Ascending aorta (tissue), 2 donors: ENCODE measurements around the gene CD1C. TPM values are rescaled to one million over a fixed set of nuclear protein-coding genes. Genes with fewer than 3 reads are reported as not detected.

Experiments
- DNase-seq, 2 donors: peaks; one replicate each; pipeline ENCODE4 v3.0.0-alpha.2; 2019; ENCODE audit warnings: low spot score in 2 of 2
- H3K27ac ChIP-seq, 2 donors: fragments of 200-600 bp; sonication (generic); one replicate each; pipeline ENCODE4 v1.5.1; 2016 to 2017; ENCODE audit warnings: mild to moderate bottlenecking in 1 of 2
- H3K27me3 ChIP-seq: fragments of 200-600 bp; sonication (generic); one replicate; pipeline ENCODE4 v1.5.1; 2017
- H3K36me3 ChIP-seq, 2 donors: fragments of 200-600 bp; sonication (generic); one replicate each; pipeline ENCODE4 v1.5.1; 2016
- H3K4me1 ChIP-seq, 2 donors: fragments of 200-600 bp; sonication (generic); one replicate each; pipeline ENCODE4 v1.5.1; 2016 to 2017; ENCODE audit warnings: mild to moderate bottlenecking in 1 of 2
- H3K4me3 ChIP-seq, 2 donors: fragments of 200-600 bp; sonication (generic); one replicate each; pipeline ENCODE4 v1.5.1; 2016 to 2017; ENCODE audit warnings: mild to moderate bottlenecking in 1 of 2
- H3K9me3 ChIP-seq, 2 donors: fragments of 200-600 bp; sonication (generic); one replicate each; pipeline ENCODE4 v1.5.1; 2016
- intact Hi-C: fragments of 100-400 bp; cut with DNase I; formaldehyde crosslinking; loops from one replicate; pipeline ENCODE4 v1.15.1; 2023
- total RNA-seq: library from RNA; depleted of rRNA; stranded (reverse); fragments of >200 nt; gene quantifications from one replicate; pipeline ENCODE4 v1.1.0, GENCODE V29; 2016
- TF ChIP-seq, protein P1 (sequence below), 3 experiments: fragments of 200-600 bp in 2 of 3; fragments of 450-650 bp in 1 of 3; sonication (generic) in 2 of 3; IDR thresholded peaks; one replicate each; pipeline ENCODE4 v1.5.1; 2016 to 2019; ENCODE audit warnings: antibody characterized with exemption in 3 of 3, mild to moderate bottlenecking in 1 of 3, moderate library complexity in 1 of 3

CD1C gene
- total RNA-seq, 1 donor from 2014 or later, result not detected

DNA sequence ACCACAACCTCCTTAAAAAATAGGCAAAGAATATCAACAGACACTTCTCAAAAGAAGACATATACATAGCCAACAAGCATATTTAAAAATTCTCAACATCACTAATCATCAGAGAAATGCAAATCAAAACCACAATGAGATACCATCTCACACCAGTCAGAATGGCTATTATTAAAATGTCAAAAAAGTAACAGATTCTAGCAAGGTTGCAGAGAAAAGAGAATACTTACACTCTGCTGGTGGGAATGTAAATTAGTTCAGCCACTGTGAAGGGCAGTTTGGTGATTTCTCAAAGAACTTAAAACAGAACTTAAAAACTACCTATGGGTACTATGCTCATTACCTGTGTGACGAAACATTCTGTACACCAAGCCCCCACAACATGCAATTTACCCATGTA is 20.9 kb downstream of the CD1C start:
- H3K27me3 ChIP-seq, result no peaks in the 10 kb centered on the region
- TF ChIP-seq, protein P1, sequence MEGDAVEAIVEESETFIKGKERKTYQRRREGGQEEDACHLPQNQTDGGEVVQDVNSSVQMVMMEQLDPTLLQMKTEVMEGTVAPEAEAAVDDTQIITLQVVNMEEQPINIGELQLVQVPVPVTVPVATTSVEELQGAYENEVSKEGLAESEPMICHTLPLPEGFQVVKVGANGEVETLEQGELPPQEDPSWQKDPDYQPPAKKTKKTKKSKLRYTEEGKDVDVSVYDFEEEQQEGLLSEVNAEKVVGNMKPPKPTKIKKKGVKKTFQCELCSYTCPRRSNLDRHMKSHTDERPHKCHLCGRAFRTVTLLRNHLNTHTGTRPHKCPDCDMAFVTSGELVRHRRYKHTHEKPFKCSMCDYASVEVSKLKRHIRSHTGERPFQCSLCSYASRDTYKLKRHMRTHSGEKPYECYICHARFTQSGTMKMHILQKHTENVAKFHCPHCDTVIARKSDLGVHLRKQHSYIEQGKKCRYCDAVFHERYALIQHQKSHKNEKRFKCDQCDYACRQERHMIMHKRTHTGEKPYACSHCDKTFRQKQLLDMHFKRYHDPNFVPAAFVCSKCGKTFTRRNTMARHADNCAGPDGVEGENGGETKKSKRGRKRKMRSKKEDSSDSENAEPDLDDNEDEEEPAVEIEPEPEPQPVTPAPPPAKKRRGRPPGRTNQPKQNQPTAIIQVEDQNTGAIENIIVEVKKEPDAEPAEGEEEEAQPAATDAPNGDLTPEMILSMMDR (IDR thresholded peaks at IDR 0.05), result no peak
- no peaks in the 10 kb centered on the region for H3K4me1 ChIP-seq
- H3K9me3 ChIP-seq, result peaks cover 0 to 4% of the 10 kb centered on the region in 2 donors
- H3K27ac ChIP-seq, result no peak overlapping the region
- H3K36me3 ChIP-seq, result no peaks in the 10 kb centered on the region
- intact Hi-C loops, result no loop called here
- DNase-seq, result no peak
- no peak overlapping the region for H3K4me3 ChIP-seq

DNA sequence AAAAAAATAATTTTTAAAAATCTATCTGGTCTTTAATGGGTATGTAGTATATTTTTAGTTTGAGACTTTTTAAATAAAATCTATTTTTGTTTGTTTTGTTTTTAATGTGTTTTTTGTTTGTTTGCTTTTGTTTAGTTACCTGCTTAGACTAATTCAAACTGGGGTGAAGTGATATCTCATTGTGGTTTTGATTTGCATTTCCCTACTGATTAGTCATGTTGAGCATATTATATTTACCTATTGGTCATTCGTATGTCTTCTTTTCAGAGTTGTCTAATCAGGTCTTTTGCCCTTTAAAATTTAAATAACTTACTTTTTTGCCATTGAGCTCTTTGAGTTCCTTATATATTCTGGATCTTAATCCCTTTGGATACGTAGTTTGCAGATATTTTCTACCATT is 21.3 kb downstream of the CD1C start:
- intact Hi-C loops, result no loop called here
- DNase-seq, result no peak

DNA sequence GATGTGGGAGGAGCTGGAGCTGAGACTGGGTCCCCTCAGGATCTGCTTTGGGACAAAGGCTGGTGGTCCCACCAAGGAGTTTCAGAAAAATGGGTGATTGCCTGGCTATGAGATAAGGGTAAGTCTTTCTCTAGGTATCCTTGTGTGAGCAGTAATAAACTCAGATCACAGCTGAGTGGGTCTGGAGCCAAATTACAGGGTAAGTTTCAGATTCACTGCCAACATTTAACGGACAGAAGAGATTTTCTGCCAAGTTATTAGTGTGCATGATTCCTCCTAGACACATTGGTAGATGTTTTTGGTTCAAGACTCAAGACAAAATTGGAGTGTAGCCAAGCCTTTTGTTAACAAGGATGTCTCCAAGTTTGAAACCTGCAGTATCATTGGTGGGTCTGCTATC is 34.1 kb downstream of the CD1C start:
- no peaks in the 10 kb centered on the region for H3K4me1 ChIP-seq
- H3K36me3 ChIP-seq, result no peaks in the 10 kb centered on the region
- TF ChIP-seq, protein P1 (IDR thresholded peaks at IDR 0.05), result no peak
- no peak overlapping the region for H3K27ac ChIP-seq
- H3K4me3 ChIP-seq, result no peak overlapping the region
- intact Hi-C loops, result no loop called here
- H3K9me3 ChIP-seq, result peaks cover 0 to 7% of the 10 kb centered on the region in 2 donors
- no peak for DNase-seq
- no peaks in the 10 kb centered on the region for H3K27me3 ChIP-seq

More for the DNA sequence above, 21.3 kb downstream of the CD1C start:
- TF ChIP-seq, protein P1 (IDR thresholded peaks at IDR 0.05), result no peak
- Histone ChIP-seq H3K9me3 (peaks cover 0 to 4% of the 10 kb centered on the region in 2 donors), H3K27me3 (no peaks in the 10 kb centered on the region), H3K4me1 (no peaks in the 10 kb centered on the region), H3K36me3 (no peaks in the 10 kb centered on the region), H3K27ac (no peak overlapping the region), H3K4me3 (no peak overlapping the region)

DNA sequence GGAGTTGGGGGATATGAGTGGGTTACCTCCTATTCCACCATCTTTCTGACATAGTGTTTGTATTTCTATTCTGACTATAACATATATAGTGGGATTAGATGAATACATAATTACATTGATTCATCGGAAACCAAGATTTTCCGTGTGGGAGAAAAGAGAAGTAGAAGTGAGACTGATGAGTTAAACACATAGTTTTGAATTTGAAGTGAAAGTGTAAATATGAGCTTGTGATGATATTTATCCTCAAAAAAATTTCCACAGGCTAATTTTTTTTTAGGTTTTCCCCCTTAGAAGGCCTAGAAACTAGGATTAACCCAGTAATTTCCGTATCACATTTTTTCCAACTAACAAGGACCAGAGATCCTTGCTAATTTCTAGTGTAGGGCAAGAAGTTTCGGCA is 34.7 kb downstream of the CD1C start:
- peaks cover 0 to 7% of the 10 kb centered on the region in 2 donors for H3K9me3 ChIP-seq
- TF ChIP-seq, protein P1 (IDR thresholded peaks at IDR 0.05), result no peak
- H3K27ac ChIP-seq, result no peak overlapping the region
- intact Hi-C loops, result no loop called here
- no peaks in the 10 kb centered on the region for H3K36me3 ChIP-seq
- no peaks in the 10 kb centered on the region for H3K4me1 ChIP-seq
- no peak for DNase-seq
- no peaks in the 10 kb centered on the region for H3K27me3 ChIP-seq
- H3K4me3 ChIP-seq, result no peak overlapping the region

DNA sequence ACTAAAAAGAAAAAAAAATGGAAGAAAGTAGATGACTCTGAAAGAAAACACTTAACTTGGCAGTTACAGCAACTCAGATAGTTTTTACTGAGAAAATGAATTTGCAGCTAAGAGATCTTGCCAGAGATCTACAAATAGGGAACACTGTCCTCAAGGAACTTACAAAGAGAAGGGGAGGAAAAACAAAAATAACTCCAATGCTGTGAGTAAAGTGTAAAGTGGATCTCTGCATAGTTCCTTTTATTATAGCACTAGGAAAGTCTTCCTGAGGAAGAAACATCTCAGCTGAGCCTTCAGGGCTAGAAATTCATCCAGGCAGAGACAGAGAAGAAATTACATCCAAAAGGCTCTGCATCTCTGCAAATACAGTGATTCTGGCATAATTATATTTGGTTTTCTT is 37.8 kb downstream of the CD1C start:
- Histone ChIP-seq H3K9me3 (peaks cover 0 to 3% of the 10 kb centered on the region in 2 donors), H3K36me3 (no peaks in the 10 kb centered on the region), H3K27me3 (no peaks in the 10 kb centered on the region), H3K4me1 (no peaks in the 10 kb centered on the region), H3K4me3 (no peak overlapping the region), H3K27ac (no peak overlapping the region)
- no peak for DNase-seq
- intact Hi-C loops, result no loop called here
- TF ChIP-seq, protein P1 (IDR thresholded peaks at IDR 0.05), result no peak

DNA sequence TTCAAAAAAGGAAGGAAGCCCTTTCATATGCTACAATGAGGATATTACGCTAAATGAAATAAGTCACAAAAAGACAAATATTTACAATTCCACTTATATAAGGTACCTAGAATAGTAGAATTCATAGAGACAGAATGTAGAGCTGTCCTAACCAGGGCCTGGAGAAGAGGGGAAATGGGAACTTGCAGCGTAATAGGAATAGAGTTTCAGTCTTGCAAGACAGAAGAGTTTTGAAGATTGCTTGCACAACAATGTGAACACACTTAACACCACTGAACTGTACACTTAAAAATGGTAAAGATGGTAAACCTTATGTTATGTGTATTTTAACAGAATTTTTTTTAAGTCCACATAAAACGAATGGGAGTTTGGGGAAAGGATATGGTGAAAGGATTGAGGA is 38.7 kb downstream of the CD1C start:
- Histone ChIP-seq H3K27me3 (no peaks in the 10 kb centered on the region), H3K27ac (no peak overlapping the region), H3K4me1 (no peaks in the 10 kb centered on the region), H3K4me3 (no peak overlapping the region), H3K36me3 (no peaks in the 10 kb centered on the region), H3K9me3 (peaks cover 0 to 3% of the 10 kb centered on the region in 2 donors)
- no peak for DNase-seq
- intact Hi-C loops, result no loop called here
- TF ChIP-seq, protein P1 (IDR thresholded peaks at IDR 0.05), result no peak
